AG04450 (cell line): Measurements from ENCODE around the gene SERTM1. TPM values are rescaled to one million over a fixed set of nuclear protein-coding genes. Genes with fewer than 3 reads are reported as not detected.

ENCODE experiments used
- CTCF ChIA-PET: fragments of 300-600, 350-600 bp; formaldehyde crosslinking; extraction: SDS; loops from one replicate; lab custom pipeline; 2022; ENCODE audit warnings: antibody characterized with exemption, inconsistent platforms; lab: Charles Lee
- POLR2A ChIA-PET: fragments of 350-600 bp; formaldehyde crosslinking; extraction: SDS; loops from one replicate; lab custom pipeline; 2021; ENCODE audit warnings: antibody characterized with exemption, inconsistent platforms; lab: Yijun Ruan, JAX
- DNase-seq: peaks from one replicate; pipeline ENCODE4 v3.0.0-alpha.2; 2011; ENCODE audit warnings: low read depth, low spot score
- H3K27ac ChIP-seq: one replicate; pipeline ENCODE4 v1.5.1; 2012; ENCODE audit warnings: low read depth, low read length, control low read depth
- H3K27me3 ChIP-seq: one replicate; pipeline ENCODE4 v1.6.0; 2012; ENCODE audit warnings: low read length; ENCODE audit not compliant: control insufficient read depth, insufficient read depth
- H3K4me3 ChIP-seq: 2 replicates; pipeline ENCODE4 v1.5.1; 2011; ENCODE audit warnings: mild to moderate bottlenecking, low read depth, low read length, control low read depth
- H3K9me3 ChIP-seq: 2 replicates; pipeline ENCODE4 v1.5.1; 2012; ENCODE audit warnings: low read length; ENCODE audit not compliant: control insufficient read depth, insufficient read depth
- polyA plus RNA-seq: library from polyadenylated mRNA; depleted of rRNA; stranded (reverse); fragments of >200 nt; gene quantifications from 2 replicates; pipeline ENCODE4 v1.2.3, GENCODE V29; 2011
- TF ChIP-seq, protein P1 (sequence below): IDR thresholded peaks from 2 replicates; pipeline ENCODE4 v1.5.1; 2011; ENCODE audit warnings: low read depth, low read length, control low read depth, inconsistent platforms

Gene SERTM1
- polyA plus RNA-seq, 1 experiment: not detected

DNA sequence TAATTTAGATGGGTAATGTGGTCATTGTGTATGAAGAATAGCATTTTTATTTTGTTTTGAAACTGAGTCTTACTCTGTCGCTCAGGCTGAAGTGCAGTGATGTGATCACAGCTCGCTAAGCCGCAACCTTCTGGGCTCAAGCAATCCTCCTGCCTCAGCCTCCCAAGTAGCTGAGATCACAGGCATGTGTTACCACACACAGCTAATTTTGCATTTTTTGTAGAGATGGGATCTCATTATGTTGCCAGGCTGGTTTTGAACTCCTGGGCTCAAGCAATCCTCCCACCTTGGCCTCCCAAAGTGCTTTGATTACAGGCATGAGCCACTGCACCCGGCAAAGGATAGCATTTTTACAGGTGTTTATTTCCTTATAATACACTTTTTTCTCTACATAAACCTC lies 36.6 kb downstream of the SERTM1 start:
- Histone ChIP-seq H3K9me3 (no peaks in the 10 kb centered on the region), H3K27ac (no peak overlapping the region), H3K27me3 (no peaks in the 10 kb centered on the region), H3K4me3 (no peak overlapping the region)
- DNase-seq: no peak
- CTCF ChIA-PET: interaction anchor here (1.5 kb wide), 1 partner anchor 26 kb away, joined by 5 read pairs; no protein-coding TSS in a partner anchor
- POLR2A ChIA-PET: no interaction called here
- TF ChIP-seq, protein P1, sequence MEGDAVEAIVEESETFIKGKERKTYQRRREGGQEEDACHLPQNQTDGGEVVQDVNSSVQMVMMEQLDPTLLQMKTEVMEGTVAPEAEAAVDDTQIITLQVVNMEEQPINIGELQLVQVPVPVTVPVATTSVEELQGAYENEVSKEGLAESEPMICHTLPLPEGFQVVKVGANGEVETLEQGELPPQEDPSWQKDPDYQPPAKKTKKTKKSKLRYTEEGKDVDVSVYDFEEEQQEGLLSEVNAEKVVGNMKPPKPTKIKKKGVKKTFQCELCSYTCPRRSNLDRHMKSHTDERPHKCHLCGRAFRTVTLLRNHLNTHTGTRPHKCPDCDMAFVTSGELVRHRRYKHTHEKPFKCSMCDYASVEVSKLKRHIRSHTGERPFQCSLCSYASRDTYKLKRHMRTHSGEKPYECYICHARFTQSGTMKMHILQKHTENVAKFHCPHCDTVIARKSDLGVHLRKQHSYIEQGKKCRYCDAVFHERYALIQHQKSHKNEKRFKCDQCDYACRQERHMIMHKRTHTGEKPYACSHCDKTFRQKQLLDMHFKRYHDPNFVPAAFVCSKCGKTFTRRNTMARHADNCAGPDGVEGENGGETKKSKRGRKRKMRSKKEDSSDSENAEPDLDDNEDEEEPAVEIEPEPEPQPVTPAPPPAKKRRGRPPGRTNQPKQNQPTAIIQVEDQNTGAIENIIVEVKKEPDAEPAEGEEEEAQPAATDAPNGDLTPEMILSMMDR: no peak

DNA sequence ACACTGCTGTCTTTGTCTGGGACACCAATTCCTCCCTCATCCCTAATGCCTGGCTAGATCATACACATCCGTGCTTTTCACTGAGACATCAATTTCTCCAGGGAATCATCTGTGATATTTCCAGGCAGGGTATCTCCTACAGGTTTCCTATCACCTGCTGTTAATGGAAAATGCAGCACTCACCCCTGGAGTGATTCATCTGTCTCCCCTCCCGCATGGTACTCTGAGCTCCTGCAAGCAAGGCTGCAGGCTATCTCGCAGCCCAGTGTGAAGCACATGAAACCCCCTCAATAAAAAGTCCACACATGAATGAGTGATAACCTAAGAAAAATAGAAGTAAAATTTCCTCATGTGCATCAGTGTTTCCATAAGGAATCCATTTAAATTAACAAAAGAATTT lies 38.5 kb downstream of the SERTM1 start:
- CTCF ChIA-PET: interaction anchor here (1.5 to 1.8 kb wide), 3 partner anchors 23 to 292 kb away, joined by 3 to 5 read pairs (median 5); no protein-coding TSS in a partner anchor
- POLR2A ChIA-PET: no interaction called here

DNA sequence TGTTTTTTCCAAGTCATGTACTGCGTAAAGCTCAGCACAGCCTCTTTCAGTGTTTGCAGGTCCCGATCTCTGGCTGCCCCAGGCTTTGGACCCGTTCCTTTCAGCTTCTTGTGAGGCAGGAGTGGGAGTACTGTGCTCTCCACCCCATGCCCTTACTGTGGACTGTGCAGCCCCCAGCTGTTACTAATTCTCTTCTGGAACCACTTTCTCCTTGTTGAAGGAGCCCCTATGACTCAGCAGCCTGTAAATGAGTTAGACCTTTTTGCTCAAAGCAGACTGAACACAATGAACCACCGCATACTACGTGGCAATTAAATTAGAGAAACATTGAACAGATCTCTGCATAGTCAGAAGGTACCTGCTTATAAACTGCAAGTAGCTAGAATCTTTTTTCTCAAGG lies 39.0 kb downstream of the SERTM1 start:
- Histone ChIP-seq H3K27ac (no peak overlapping the region), H3K9me3 (no peaks in the 10 kb centered on the region), H3K27me3 (no peaks in the 10 kb centered on the region), H3K4me3 (no peak overlapping the region)
- POLR2A ChIA-PET: no interaction called here
- peak; percentile 2 for DNase-seq
- CTCF ChIA-PET: interaction anchor here (1.5 to 1.8 kb wide), 2 partner anchors 23 to 293 kb away, joined by 3 to 5 read pairs; no protein-coding TSS in a partner anchor
- TF ChIP-seq, protein P1: no peak

More for the DNA sequence above, 38.5 kb downstream of the SERTM1 start:
- DNase-seq: no peak
- no peak overlapping the region for H3K27ac ChIP-seq
- no peak overlapping the region for H3K4me3 ChIP-seq
- no peaks in the 10 kb centered on the region for H3K9me3 ChIP-seq
- no peaks in the 10 kb centered on the region for H3K27me3 ChIP-seq
- TF ChIP-seq, protein P1: no peak

DNA sequence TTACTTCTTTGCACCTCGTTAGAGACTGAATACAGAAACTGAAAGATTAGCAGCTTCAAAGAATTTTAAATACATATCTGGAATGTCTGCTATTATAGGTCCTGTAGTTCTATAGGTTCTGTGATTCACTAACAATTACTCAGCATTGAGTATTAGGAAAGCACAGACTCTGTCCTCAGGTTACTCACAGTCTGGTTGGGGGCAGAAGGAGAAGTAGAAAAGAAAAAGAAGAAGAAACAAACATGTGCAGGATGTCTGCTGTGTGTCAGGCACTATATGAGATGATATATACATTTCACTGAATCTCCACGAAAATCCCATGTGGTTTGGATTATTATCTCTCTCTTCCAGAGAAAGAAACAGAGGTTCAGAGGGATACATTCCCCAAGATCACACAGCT lies 40.1 kb downstream of the SERTM1 start:
- CTCF ChIA-PET: interaction anchor here (0.9 to 1.8 kb wide), 3 partner anchors 22 to 431 kb away, joined by 3 to 5 read pairs (median 3); no protein-coding TSS in a partner anchor

DNA sequence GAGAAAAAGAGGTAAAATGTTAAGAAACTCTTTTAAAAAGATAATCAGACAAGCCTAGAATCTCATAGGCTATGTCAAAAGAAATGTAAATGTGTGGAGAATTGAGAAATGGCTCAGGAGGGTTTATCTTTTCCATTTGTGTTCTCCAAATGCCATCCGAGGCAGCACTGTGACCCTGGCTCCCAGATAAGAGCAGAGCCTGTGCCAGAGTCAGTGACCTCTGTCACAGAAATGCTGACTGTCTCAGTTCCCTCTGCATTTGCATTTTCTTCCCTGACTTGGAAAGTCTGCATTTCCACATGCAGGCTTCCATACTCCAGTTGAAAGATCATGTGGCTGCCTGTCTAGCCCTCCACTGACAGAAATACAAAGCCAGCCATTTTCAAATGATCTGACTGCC lies 42.0 kb downstream of the SERTM1 start:
- ChIA-PET CTCF (no interaction called here), POLR2A (no interaction called here)
- Histone ChIP-seq H3K9me3 (no peaks in the 10 kb centered on the region), H3K27me3 (no peaks in the 10 kb centered on the region), H3K27ac (no peak overlapping the region), H3K4me3 (no peak overlapping the region)
- DNase-seq: no peak
- TF ChIP-seq, protein P1: no peak

More for the DNA sequence above, 40.1 kb downstream of the SERTM1 start:
- Histone ChIP-seq H3K27me3 (no peaks in the 10 kb centered on the region), H3K4me3 (no peak overlapping the region), H3K27ac (no peak overlapping the region), H3K9me3 (no peaks in the 10 kb centered on the region)
- TF ChIP-seq, protein P1: no peak
- no peak for DNase-seq
- POLR2A ChIA-PET: no interaction called here
